Measurements from ENCODE around the gene FNDC3B.

- TF ChIP-seq, protein P1, sequence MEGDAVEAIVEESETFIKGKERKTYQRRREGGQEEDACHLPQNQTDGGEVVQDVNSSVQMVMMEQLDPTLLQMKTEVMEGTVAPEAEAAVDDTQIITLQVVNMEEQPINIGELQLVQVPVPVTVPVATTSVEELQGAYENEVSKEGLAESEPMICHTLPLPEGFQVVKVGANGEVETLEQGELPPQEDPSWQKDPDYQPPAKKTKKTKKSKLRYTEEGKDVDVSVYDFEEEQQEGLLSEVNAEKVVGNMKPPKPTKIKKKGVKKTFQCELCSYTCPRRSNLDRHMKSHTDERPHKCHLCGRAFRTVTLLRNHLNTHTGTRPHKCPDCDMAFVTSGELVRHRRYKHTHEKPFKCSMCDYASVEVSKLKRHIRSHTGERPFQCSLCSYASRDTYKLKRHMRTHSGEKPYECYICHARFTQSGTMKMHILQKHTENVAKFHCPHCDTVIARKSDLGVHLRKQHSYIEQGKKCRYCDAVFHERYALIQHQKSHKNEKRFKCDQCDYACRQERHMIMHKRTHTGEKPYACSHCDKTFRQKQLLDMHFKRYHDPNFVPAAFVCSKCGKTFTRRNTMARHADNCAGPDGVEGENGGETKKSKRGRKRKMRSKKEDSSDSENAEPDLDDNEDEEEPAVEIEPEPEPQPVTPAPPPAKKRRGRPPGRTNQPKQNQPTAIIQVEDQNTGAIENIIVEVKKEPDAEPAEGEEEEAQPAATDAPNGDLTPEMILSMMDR (IDR thresholded peaks at IDR 0.05) = no peak
- TF ChIP-seq EP300 (IDR thresholded peaks at IDR 0.05) (no peak), POLR2A (IDR thresholded peaks at IDR 0.05) (no peak)
These were observed 136.8 kb downstream of the FNDC3B start for GRCh38 chr3:172176061-172176770.
